ENCODE results near the gene NIT2.

NIT2 gene

DNA sequence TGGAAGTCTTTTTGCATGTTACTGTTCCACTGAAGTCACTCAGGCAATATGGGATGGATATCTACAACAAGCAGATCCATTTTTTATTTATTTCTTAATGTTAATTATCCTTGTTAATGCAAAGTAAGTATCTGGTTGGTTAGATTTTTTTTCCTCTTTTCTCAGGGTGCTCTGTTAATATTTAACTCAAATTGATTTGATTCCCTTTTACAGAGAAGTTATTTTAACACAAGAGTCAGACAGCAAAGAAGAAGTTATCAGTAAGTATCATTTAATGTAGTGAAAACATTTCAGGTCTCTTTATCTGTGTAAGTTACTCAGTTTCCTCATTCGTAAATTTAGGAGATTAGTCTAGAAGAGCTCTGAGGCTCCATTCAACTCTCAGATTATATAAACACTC lies 39.5 kb upstream of the NIT2 start:
- no peak for DNase-seq (ENCODE audit: low read depth in 1 of 2, low spot score in 1 of 2)
- no peaks in the 10 kb centered on the region for H3K27me3 ChIP-seq (ENCODE audit: insufficient read depth, poor library complexity, severe bottlenecking)
- no peak overlapping the region for H3K27ac ChIP-seq (replicated peaks)
- TF ChIP-seq GABPA (IDR thresholded peaks at IDR 0.05; ENCODE audit: low read depth) (no peak), POLR2AphosphoS5 (IDR thresholded peaks at IDR 0.05; ENCODE audit: low read depth) (no peak), REST (IDR thresholded peaks at IDR 0.05; ENCODE audit: insufficient replicate concordance, low read depth) (no peak), SPI1 (IDR thresholded peaks at IDR 0.05; ENCODE audit: borderline replicate concordance, low read depth) (no peak)
- TF ChIP-seq, protein P1, sequence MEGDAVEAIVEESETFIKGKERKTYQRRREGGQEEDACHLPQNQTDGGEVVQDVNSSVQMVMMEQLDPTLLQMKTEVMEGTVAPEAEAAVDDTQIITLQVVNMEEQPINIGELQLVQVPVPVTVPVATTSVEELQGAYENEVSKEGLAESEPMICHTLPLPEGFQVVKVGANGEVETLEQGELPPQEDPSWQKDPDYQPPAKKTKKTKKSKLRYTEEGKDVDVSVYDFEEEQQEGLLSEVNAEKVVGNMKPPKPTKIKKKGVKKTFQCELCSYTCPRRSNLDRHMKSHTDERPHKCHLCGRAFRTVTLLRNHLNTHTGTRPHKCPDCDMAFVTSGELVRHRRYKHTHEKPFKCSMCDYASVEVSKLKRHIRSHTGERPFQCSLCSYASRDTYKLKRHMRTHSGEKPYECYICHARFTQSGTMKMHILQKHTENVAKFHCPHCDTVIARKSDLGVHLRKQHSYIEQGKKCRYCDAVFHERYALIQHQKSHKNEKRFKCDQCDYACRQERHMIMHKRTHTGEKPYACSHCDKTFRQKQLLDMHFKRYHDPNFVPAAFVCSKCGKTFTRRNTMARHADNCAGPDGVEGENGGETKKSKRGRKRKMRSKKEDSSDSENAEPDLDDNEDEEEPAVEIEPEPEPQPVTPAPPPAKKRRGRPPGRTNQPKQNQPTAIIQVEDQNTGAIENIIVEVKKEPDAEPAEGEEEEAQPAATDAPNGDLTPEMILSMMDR (IDR thresholded peaks at IDR 0.05; ENCODE audit: insufficient read depth, low read length) = no peak
- no peak overlapping the region for H3K4me3 ChIP-seq (replicated peaks; ENCODE audit: insufficient read depth, low read length)

DNA sequence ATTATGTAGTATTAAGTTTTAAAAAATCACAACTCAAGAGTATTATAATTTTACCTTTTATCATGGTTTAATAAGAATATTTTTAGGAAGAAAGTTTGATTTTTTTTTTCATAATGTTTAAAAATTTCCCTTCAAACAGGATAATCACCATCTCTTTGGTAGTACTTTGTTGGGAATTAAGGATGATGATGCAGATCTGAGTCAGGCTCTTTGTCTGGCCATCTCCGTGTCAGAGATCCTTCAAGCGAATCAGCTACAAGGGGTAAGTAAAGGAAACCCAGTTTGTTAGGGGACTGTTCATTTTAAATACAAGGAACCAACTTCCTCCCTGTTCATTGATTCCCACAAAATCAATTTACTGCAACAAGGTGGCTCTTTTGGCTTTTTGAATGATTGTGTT lies 36.8 kb upstream of the NIT2 start:
- H3K4me3 ChIP-seq (replicated peaks; ENCODE audit: insufficient read depth, low read length) = no peak overlapping the region
- no peak overlapping the region for H3K27ac ChIP-seq (replicated peaks)
- no peak for DNase-seq (ENCODE audit: low read depth in 1 of 2, low spot score in 1 of 2)
- no peaks in the 10 kb centered on the region for H3K27me3 ChIP-seq (ENCODE audit: insufficient read depth, poor library complexity, severe bottlenecking)
- TF ChIP-seq, protein P1 (IDR thresholded peaks at IDR 0.05; ENCODE audit: insufficient read depth, low read length) = no peak
- TF ChIP-seq REST (IDR thresholded peaks at IDR 0.05; ENCODE audit: insufficient replicate concordance, low read depth) = no peak
- TF ChIP-seq POLR2AphosphoS5 (IDR thresholded peaks at IDR 0.05; ENCODE audit: low read depth) = no peak
- no peak for TF ChIP-seq SPI1 (IDR thresholded peaks at IDR 0.05; ENCODE audit: borderline replicate concordance, low read depth)
- TF ChIP-seq GABPA (IDR thresholded peaks at IDR 0.05; ENCODE audit: low read depth) = no peak

DNA sequence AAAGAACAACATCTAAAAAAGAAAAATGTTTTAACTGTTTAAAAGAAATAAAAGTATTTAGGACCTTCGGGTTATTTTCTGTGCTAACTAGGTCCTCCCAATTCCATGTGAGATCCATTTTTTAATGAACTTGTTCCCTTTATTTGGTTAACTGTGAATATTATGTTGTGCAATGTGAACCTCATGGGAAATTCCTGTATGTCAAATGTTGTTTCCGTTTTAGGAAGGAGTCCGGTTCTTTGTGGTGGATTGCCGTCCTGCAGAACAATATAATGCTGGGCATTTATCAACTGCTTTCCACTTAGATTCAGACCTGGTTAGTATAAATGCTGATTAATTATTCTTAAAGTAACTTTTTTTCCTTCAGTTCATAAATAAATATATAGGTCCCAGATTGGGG lies 35.5 kb upstream of the NIT2 start:
- H3K27me3 ChIP-seq (ENCODE audit: insufficient read depth, poor library complexity, severe bottlenecking) = no peaks in the 10 kb centered on the region
- H3K4me3 ChIP-seq (replicated peaks; ENCODE audit: insufficient read depth, low read length) = no peak overlapping the region
- TF ChIP-seq SPI1 (IDR thresholded peaks at IDR 0.05; ENCODE audit: borderline replicate concordance, low read depth) (no peak), GABPA (IDR thresholded peaks at IDR 0.05; ENCODE audit: low read depth) (no peak), POLR2AphosphoS5 (IDR thresholded peaks at IDR 0.05; ENCODE audit: low read depth) (no peak), REST (IDR thresholded peaks at IDR 0.05; ENCODE audit: insufficient replicate concordance, low read depth) (no peak)
- TF ChIP-seq, protein P1 (IDR thresholded peaks at IDR 0.05; ENCODE audit: insufficient read depth, low read length) = no peak
- DNase-seq (ENCODE audit: low read depth in 1 of 2, low spot score in 1 of 2) = no peak
- H3K27ac ChIP-seq (replicated peaks) = no peak overlapping the region

All from HL-60 (cell line).